OCI-LY3 (cell line): Measurements from ENCODE around the gene ZSCAN18.

Experiments
- EZH2phosphoT487 ChIP-seq: fragments of 200-600 bp; shearing (Covaris generic); IDR thresholded peaks from 2 replicates; pipeline ENCODE4 v1.6.1; 2018; ENCODE audit warnings: antibody characterized with exemption, mixed run types, low read depth
- TF ChIP-seq, protein P1 (sequence below): fragments of 200-600, 300-600 bp; sonication (generic); IDR thresholded peaks from 2 replicates; pipeline ENCODE4 v1.5.1; 2014; ENCODE audit warnings: antibody characterized with exemption, low read length, low read depth

DNA sequence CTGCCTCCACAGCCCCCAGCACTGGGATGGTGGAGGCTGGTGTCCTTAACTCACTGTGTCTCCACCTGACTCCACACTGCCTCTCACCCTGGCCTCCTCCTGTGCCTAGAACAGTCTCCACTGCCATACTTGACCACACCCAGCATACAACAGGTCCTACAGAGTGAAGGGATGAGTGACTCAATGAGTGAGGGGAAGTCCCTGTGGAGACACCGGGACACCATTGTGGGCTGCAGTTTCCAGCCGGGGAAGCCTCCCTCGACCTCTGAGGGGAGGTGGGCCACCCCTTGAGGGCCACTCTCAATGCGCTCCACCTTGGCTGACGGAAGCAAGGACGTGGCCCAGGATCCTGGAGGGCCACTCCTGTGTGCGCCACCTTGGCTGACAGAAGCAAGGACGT lies 41.8 kb downstream of the ZSCAN18 start:
- TF ChIP-seq, protein P1, sequence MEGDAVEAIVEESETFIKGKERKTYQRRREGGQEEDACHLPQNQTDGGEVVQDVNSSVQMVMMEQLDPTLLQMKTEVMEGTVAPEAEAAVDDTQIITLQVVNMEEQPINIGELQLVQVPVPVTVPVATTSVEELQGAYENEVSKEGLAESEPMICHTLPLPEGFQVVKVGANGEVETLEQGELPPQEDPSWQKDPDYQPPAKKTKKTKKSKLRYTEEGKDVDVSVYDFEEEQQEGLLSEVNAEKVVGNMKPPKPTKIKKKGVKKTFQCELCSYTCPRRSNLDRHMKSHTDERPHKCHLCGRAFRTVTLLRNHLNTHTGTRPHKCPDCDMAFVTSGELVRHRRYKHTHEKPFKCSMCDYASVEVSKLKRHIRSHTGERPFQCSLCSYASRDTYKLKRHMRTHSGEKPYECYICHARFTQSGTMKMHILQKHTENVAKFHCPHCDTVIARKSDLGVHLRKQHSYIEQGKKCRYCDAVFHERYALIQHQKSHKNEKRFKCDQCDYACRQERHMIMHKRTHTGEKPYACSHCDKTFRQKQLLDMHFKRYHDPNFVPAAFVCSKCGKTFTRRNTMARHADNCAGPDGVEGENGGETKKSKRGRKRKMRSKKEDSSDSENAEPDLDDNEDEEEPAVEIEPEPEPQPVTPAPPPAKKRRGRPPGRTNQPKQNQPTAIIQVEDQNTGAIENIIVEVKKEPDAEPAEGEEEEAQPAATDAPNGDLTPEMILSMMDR = no peak
- no peak for TF ChIP-seq EZH2phosphoT487
